ENCODE measurements around the gene CRYBG2.

GRCh38 chr1:26307363-26307781, 46.6 kb downstream of the CRYBG2 start:
- no peak for TF ChIP-seq POLR2A (IDR thresholded peaks at IDR 0.05)
- TF ChIP-seq, protein P1, sequence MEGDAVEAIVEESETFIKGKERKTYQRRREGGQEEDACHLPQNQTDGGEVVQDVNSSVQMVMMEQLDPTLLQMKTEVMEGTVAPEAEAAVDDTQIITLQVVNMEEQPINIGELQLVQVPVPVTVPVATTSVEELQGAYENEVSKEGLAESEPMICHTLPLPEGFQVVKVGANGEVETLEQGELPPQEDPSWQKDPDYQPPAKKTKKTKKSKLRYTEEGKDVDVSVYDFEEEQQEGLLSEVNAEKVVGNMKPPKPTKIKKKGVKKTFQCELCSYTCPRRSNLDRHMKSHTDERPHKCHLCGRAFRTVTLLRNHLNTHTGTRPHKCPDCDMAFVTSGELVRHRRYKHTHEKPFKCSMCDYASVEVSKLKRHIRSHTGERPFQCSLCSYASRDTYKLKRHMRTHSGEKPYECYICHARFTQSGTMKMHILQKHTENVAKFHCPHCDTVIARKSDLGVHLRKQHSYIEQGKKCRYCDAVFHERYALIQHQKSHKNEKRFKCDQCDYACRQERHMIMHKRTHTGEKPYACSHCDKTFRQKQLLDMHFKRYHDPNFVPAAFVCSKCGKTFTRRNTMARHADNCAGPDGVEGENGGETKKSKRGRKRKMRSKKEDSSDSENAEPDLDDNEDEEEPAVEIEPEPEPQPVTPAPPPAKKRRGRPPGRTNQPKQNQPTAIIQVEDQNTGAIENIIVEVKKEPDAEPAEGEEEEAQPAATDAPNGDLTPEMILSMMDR (IDR thresholded peaks at IDR 0.05): no peak

All from tibial nerve (tissue), 3 donors.